IMR-90 (cell line): ENCODE results near the gene NDUFAF8. TPM values are rescaled to one million over a fixed set of nuclear protein-coding genes. Genes with fewer than 3 reads are reported as not detected.

Experiments
- ATAC-seq: fragments of 200-7000 bp; cut with Tn5 transposase; 2 replicates; pipeline ENCODE4 v1.9.1; 2020; ENCODE audit warnings: low read depth, mild to moderate bottlenecking, moderate library complexity
- BruUV-seq: library from RNA; stranded (reverse); fragments of 400-500 nt; replicated peaks from 2 replicates; lab custom pipeline; 2021; lab: Mats Ljungman, UMichigan
- CTCF ChIA-PET: fragments of 300-600 bp; formaldehyde crosslinking; extraction: SDS; loops from one replicate; lab custom pipeline; 2021; ENCODE audit warnings: antibody characterized with exemption; lab: Yijun Ruan, JAX
- POLR2A ChIA-PET: fragments of 300-600 bp; sonication (Branson Sonifier 250); formaldehyde crosslinking; loops from one replicate; lab custom pipeline; 2022; ENCODE audit warnings: antibody characterized with exemption; ENCODE audit not compliant: unreplicated experiment; lab: Charles Lee
- DNase-seq: peaks from one replicate; pipeline ENCODE4 v3.0.0; 2013
- H2AFZ ChIP-seq: replicated peaks from 2 replicates; pipeline ENCODE3; 2013; ENCODE audit warnings: low read length, mild to moderate bottlenecking; ENCODE audit not compliant: poor library complexity
- H2AK5ac ChIP-seq: 2 replicates; pipeline ENCODE4 v1.6.1; 2013; ENCODE audit warnings: low read depth, low read length, inconsistent platforms
- H2AK9ac ChIP-seq: replicated peaks from 2 replicates; pipeline ENCODE3; 2013; ENCODE audit warnings: mild to moderate bottlenecking, low read depth, low read length, moderate library complexity; ENCODE audit not compliant: poor library complexity
- H2BK120ac ChIP-seq: 2 replicates; pipeline ENCODE4 v1.6.1; 2013; ENCODE audit warnings: low read depth, low read length, inconsistent platforms
- H2BK15ac ChIP-seq: 3 replicates; pipeline ENCODE4 v1.6.1; 2013; ENCODE audit warnings: low read depth, low read length, inconsistent platforms
- H2BK20ac ChIP-seq: 2 replicates; pipeline ENCODE4 v1.6.1; 2013; ENCODE audit warnings: low read depth, mild to moderate bottlenecking, inconsistent platforms, low read length, moderate library complexity
- H2BK5ac ChIP-seq: 2 replicates; pipeline ENCODE4 v1.6.1; 2013; ENCODE audit warnings: mild to moderate bottlenecking, low read depth, low read length, inconsistent platforms; ENCODE audit not compliant: poor library complexity, severe bottlenecking
- H3K14ac ChIP-seq: replicated peaks from 2 replicates; pipeline ENCODE4 v1.6.1; 2013; ENCODE audit warnings: low read depth, low read length, inconsistent platforms
- H3K18ac ChIP-seq: 2 replicates; pipeline ENCODE4 v1.6.1; 2013; ENCODE audit warnings: low read depth, low read length, control low read depth
- H3K23ac ChIP-seq: 2 replicates; pipeline ENCODE4 v1.6.1; 2013; ENCODE audit warnings: low read depth, low read length, inconsistent platforms
- H3K27ac ChIP-seq: 2 replicates; pipeline ENCODE4 v1.5.1; 2013; ENCODE audit warnings: mild to moderate bottlenecking, control low read depth, low read length; ENCODE audit not compliant: insufficient read depth
- H3K27me3 ChIP-seq: 2 replicates; pipeline ENCODE4 v1.6.1; 2013; ENCODE audit warnings: low read length; ENCODE audit not compliant: control insufficient read depth, insufficient read depth
- H3K36me3 ChIP-seq: 2 replicates; pipeline ENCODE4 v1.6.1; 2013; ENCODE audit warnings: low read length, mixed read lengths; ENCODE audit not compliant: control insufficient read depth, insufficient read depth
- H3K4ac ChIP-seq: 2 replicates; pipeline ENCODE4 v1.6.1; 2013; ENCODE audit warnings: low read depth, low read length, inconsistent platforms
- H3K4me1 ChIP-seq: 2 replicates; pipeline ENCODE4 v1.6.1; 2013; ENCODE audit warnings: low read length, mixed read lengths; ENCODE audit not compliant: control insufficient read depth, insufficient read depth
- H3K4me2 ChIP-seq: 2 replicates; pipeline ENCODE4 v1.6.1; 2013; ENCODE audit warnings: low read depth, mild to moderate bottlenecking, control low read depth, low read length, moderate library complexity
- H3K4me3 ChIP-seq: 2 replicates; pipeline ENCODE4 v1.5.1; 2013; ENCODE audit warnings: low read depth, mild to moderate bottlenecking, control low read depth, low read length, moderate library complexity; ENCODE audit not compliant: insufficient read depth
- H3K56ac ChIP-seq: 2 replicates; pipeline ENCODE4 v1.6.1; 2013; ENCODE audit warnings: low read length, inconsistent platforms; ENCODE audit not compliant: insufficient read depth; ENCODE audit errors: extremely low read depth
- H3K79me1 ChIP-seq, 2 experiments: 2 replicates each; pipeline ENCODE4 v1.6.1; 2013; ENCODE audit warnings: low read length in 2 of 2, inconsistent platforms in 1 of 2, low read depth in 1 of 2
- H3K9ac ChIP-seq: 2 replicates; pipeline ENCODE4 v1.6.1; 2013; ENCODE audit warnings: low read depth, low read length, control low read depth
- H3K9me1 ChIP-seq: 2 replicates; pipeline ENCODE4 v1.6.1; 2013; ENCODE audit warnings: low read length, inconsistent platforms; ENCODE audit not compliant: insufficient read depth
- H3K9me3 ChIP-seq: 2 replicates; pipeline ENCODE4 v1.6.1; 2013; ENCODE audit warnings: low read length; ENCODE audit not compliant: control insufficient read depth, insufficient read depth
- H4K20me1 ChIP-seq: 2 replicates; pipeline ENCODE4 v1.6.1; 2013; ENCODE audit warnings: low read length, inconsistent platforms; ENCODE audit not compliant: insufficient read depth
- H4K5ac ChIP-seq: 2 replicates; pipeline ENCODE4 v1.6.1; 2013; ENCODE audit warnings: mild to moderate bottlenecking, low read depth, low read length, control low read depth
- H4K8ac ChIP-seq, 2 experiments: 2 replicates each; pipeline ENCODE4 v1.6.1; 2013; ENCODE audit warnings: low read depth in 2 of 2, low read length in 2 of 2, control low read depth in 1 of 2, inconsistent platforms in 1 of 2
- H4K91ac ChIP-seq: 2 replicates; pipeline ENCODE4 v1.6.1; 2013; ENCODE audit warnings: low read depth, low read length, inconsistent platforms; ENCODE audit not compliant: insufficient read depth
- ELK1 ChIP-seq: fragments of 150-350 bp; IDR thresholded peaks from 2 replicates; pipeline ENCODE4 v1.6.1; 2016; ENCODE audit warnings: low read depth, mild to moderate bottlenecking, low read length, moderate library complexity, borderline replicate concordance
- WGBS, 2 experiments: methylation state at CpG; one replicate each; pipeline versions ENCODE4 v1.1.5 to v1.1.7; 2013; ENCODE audit warnings: missing lambda C conversion rate in 2 of 2; ENCODE audit not compliant: insufficient read length in 1 of 2; ENCODE audit errors: extremely low coverage in 2 of 2; 5-methylcytosine and 5-hydroxymethylcytosine counted together
- dilution Hi-C: fragments of 300-500 bp; cut with HindIII; formaldehyde crosslinking; loops from one replicate; pipeline ENCODE4 v1.14.3; 2018; ENCODE audit warnings: low sequenced_read_pairs; ENCODE audit not compliant: unreplicated experiment
- in situ Hi-C: fragments of 300-500 bp; cut with MboI; formaldehyde crosslinking; loops from 3 replicates; pipeline ENCODE4 v1.14.3; 2019; ENCODE audit warnings: low sequenced_read_pairs, inconsistent platforms, mixed read lengths
- intact Hi-C: fragments of 100-400 bp; cut with micrococcal nuclease; formaldehyde crosslinking; loops from 2 replicates; pipeline ENCODE4 v1.10.0; 2022
- polyA plus RNA-seq, 3 experiments: library from polyadenylated mRNA; depleted of rRNA; stranded (reverse); fragments of >200 nt; gene quantifications; 2 replicates each; pipeline ENCODE4 v1.2.3, GENCODE V29; 2012; ENCODE audit warnings: low replicate concordance in 1 of 3
- total RNA-seq: library from RNA; depleted of rRNA; stranded (reverse); fragments of >200 nt; gene quantifications from 2 replicates; pipeline ENCODE4 v1.2.3, GENCODE V29; 2012

NDUFAF8 gene
- total and polyA plus RNA-seq, 2 of the 4 experiments (the other 2 are of a cell fraction): 11.1 to 65.0 TPM

GRCh38 chr17:81197409-81197795 lies 41.7 kb upstream of the NDUFAF8 start:
- no peak overlapping the region for H3K4ac ChIP-seq
- no peak overlapping the region for H3K27ac ChIP-seq
- H4K91ac ChIP-seq: no peak overlapping the region
- no TSS peak for BruUV-seq
- POLR2A ChIA-PET: no interaction called here
- H2AK9ac ChIP-seq: no peak overlapping the region
- H3K4me1 ChIP-seq: no peaks in the 10 kb centered on the region
- H3K9me1 ChIP-seq: no peaks in the 10 kb centered on the region
- TF ChIP-seq ELK1: no peak
- H3K14ac ChIP-seq: no peak overlapping the region
- CTCF ChIA-PET: no interaction called here
- no peak for DNase-seq
- H2AK5ac ChIP-seq: no peak overlapping the region
- H4K5ac ChIP-seq: no peak overlapping the region
- H2BK120ac ChIP-seq: no peak overlapping the region
- peaks cover 6% of the 10 kb centered on the region for H3K36me3 ChIP-seq
- no peak overlapping the region for H2BK15ac ChIP-seq
- H3K4me2 ChIP-seq: no peak overlapping the region
- no peak overlapping the region for H4K8ac ChIP-seq
- no peak for ATAC-seq
- H2AFZ ChIP-seq: no peak overlapping the region
- no peaks in the 10 kb centered on the region for H3K27me3 ChIP-seq
- no peaks in the 10 kb centered on the region for H3K79me1 ChIP-seq
- no peak overlapping the region for H2BK5ac ChIP-seq
- in situ Hi-C loops (no loop called here), dilution Hi-C loops (no loop called here), intact Hi-C loops (no loop called here)
- no peaks in the 10 kb centered on the region; the same call in 1 of the 2 replicates for H4K20me1 ChIP-seq
- no peak overlapping the region for H3K4me3 ChIP-seq
- no peak overlapping the region for H3K18ac ChIP-seq
- no peak overlapping the region for H2BK20ac ChIP-seq
- H3K23ac ChIP-seq: no peak overlapping the region
- H3K9ac ChIP-seq: no peak overlapping the region
- H3K56ac ChIP-seq: no peak overlapping the region
- WGBS, 2 experiments: 100% methylated on average over 2 of the region's 14 CpGs; no CpG with 5 or more reads in 1 of the 2 experiments
- H3K9me3 ChIP-seq: no peaks in the 10 kb centered on the region
